HL-60/S4 treated with retinoic acid at 250 ng/mL for 4 days and 3 days (cell line): ENCODE data around the gene PIH1D1.
"Not testable (repeated sequence)": the region's sequence is repeated elsewhere in the genome, so short reads cannot be mapped to it uniquely, and the experiment has no call there.

Experiments
- in situ Hi-C: fragments of 300-500 bp; cut with MboI; formaldehyde crosslinking; loops from 2 replicates; pipeline ENCODE4 v1.7.0; 2022; ENCODE audit warnings: low sequenced_read_pairs

Gene PIH1D1

GRCh38 chr19:49481020-49481683 is 29.5 kb upstream of the PIH1D1 start:
- in situ Hi-C loops: no loop called here

DNA sequence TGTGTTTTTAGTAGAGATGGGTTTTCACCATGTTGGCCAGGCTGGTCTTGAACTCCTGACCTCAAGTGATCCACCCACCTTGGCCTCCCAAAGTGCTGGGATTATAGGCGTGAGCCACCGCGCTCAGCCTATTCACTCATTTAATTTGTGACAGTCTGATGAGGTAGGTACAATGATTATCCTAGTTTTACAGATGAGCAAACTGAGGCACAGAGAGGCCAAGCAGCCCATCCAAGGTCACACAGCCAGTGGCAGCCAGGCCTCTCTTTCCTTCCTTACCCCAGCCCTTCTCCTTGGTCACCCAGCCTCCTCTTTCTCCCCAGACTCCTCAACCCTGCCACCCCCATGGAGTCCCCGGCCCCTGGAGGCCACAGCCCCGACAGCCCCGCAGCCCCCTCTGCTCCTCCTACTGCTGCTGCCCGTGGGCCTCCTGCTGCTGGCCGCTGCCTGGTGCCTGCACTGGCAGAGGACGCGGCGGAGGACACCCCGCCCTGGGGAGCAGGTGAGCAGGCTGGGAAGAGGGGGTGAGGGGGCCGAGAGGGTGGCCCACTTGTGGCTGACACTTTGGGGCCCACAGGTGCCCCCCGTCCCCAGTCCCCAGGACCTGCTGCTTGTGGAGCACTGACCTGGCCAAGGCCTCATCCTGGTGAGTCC is 28.5 kb upstream of the PIH1D1 start:
- in situ Hi-C loops: no loop called here

DNA sequence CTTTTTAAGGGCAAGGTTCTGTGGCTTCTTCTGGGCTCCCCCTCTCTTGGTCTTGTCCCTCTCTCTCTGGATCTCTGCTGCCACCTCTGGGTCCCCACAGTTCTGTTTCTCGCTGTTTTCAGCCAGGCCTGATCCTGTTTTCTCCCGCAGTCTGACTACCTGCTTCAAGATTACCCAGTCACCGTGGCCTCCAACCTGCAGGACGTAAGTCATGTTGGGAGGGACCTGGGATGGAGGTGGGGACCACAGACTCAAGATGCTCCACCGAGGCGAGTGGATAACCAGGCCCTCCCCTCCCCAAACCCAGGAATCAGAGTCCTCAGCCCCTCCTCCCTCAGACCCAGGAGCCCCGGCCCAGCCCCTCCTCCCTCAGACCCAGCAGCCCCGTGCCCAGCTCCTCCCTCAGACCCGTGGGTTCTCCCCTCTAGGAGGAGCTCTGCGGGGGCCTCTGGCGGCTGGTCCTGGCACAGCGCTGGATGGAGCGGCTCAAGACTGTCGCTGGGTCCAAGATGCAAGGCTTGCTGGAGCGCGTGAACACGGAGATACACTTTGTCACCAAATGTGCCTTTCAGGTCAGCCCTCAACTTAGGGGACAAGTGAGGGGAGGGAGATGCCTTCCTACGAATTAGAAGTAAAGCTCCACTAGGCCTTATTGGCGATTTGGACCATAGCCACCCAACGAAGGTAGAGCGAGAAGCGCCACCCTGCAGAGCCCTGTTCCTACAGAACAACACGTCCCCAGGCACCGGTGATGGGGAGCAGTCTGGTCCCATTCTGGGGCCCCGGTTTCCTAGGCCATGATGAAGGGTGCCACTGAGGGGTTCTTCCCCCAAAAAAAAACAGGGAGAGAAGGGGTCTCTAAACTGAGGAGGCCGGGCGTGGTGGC is 24.6 kb upstream of the PIH1D1 start:
- in situ Hi-C loops: no loop called here

GRCh38 chr19:49475191-49475917 is 23.7 kb upstream of the PIH1D1 start:
- in situ Hi-C loops: no loop called here

- in situ Hi-C loops: no loop called here
Observed at GRCh38 chr19:49474542-49474924, 22.9 kb upstream of the PIH1D1 start.

DNA sequence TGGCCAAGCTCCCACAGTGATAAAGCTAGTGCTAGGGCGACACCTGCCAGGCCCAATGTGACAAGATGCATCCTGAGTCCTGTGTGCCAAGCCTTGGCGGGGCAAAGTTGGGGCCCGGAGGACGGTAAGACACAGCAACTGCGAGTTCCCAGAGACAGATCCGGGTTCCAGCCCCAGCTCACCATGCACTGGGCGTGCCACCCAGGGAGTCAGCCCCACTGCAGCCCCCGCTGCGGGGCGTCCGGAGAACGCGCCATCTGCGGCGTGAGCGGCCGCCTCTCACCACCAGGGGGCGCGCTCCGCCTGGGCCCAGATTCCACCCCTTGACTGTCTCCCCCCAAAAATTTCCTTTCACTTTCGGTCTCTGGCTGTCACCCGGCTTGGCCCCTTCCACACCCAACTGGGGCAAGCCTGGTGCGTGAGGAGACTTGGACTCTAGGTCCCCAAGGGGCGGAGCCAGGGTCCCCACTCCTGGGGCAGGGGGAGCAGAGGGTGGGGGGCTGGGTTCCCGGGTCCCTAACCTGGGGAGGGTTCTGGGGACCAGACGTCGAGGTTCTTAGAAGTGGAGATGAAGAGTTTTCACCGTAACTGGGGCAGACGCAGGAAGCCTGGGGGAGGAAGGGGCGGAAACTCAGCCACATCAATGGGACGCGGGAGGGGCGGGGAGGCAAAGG is 22.4 kb upstream of the PIH1D1 start, which contains the start of gene FLT3LG:
Gene FLT3LG, plus strand, starts transcription at position 348 of the 674 bp plus-strand sequence. CDS start 425 bp downstream, outside the sequence.
- in situ Hi-C loops: no loop called here

DNA sequence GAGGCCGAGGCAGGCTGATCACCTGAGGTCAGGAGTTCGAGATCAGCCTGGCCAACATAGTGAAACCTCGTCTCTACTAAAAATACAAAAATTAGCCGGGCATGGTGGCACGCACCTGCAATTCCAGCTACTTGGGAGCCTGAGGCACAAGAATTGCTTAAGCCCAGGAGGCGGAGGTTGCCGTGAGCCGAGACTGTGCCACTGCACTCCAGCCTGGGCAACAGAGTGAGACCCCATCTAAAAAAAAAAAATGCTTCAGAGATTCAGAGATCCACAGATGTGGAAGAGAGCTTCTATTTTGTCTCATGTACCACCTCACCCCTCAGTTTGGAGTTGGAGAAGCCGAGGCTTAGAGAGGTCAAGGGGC is 21.9 kb upstream of the PIH1D1 start:
- in situ Hi-C loops: not testable (repeated sequence)

GRCh38 chr19:49472936-49473335 is 21.3 kb upstream of the PIH1D1 start:
- in situ Hi-C loops: no loop called here

GRCh38 chr19:49470615-49470978 is 19.0 kb upstream of the PIH1D1 start:
- in situ Hi-C loops: no loop called here

DNA sequence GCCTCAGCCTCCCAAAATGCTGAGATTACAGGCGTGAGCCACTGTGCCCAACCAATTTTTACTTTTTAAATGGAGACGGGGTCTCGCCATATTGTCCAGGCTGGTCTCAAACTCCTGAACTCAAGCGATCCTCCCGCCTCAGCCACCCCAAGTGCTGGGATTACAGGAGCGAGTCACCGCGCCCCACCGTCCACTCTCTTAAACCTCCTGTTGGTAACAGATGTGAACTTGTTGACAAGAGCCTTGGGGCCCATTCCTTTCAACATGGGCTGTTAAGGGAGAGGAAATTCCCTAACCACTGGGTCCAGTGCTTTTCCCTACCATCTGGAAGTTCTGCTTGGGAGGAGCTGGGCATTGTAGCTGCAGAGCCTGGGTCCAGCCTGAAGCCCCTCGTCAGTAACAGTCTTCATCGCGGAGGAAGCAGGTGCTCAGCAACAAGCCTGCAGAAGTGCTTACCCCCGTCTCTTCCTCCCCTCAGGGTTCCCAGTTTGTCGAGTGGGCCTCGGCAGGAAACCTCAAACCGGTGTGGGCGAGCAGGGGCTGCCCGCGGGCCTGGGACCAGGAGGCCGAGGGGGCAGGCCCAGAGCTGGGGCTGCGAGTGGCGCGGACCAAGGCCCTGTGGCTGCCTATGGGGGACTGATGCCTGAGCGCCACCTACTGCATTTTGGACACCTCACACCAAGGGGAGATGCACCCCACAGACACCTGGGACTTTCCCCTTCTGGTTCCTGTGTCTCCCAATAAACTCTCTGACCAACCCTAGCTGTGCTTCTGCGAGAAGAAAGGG is 18.4 kb upstream of the PIH1D1 start:
- in situ Hi-C loops: no loop called here

DNA sequence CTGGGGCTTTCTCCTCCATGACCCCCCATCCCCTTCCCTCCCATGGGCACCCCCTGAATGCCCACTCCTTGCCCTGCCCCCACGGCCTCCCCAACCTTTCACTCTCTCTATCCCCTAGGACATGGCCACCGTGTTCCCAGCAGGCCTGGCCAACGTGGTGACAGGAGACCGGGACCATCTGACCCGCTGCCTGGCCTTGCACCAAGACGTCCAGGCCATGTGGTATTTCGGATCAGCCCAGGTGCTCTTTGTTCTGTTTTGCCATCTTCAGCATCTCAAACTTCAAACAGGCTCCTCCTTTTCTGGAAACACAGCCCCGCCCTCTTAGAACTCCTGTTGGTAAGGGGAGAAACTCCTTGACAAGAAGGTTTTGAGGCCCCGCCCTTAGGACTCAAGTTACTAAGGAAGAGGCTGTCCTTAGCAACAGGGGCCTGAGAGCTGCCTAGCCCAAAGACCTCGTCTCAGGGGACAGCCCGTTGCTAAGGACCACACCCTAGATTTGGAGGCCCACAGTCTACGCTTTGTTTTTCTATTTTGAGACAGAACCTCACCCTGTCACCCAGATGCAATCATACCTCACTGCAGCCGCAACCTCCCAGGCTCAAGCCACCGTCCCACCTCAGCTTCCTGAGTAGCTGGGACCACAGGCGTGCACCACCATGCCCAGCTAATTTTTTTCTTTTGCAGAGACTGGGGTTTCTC is 17.3 kb upstream of the PIH1D1 start:
- in situ Hi-C loops: no loop called here

DNA sequence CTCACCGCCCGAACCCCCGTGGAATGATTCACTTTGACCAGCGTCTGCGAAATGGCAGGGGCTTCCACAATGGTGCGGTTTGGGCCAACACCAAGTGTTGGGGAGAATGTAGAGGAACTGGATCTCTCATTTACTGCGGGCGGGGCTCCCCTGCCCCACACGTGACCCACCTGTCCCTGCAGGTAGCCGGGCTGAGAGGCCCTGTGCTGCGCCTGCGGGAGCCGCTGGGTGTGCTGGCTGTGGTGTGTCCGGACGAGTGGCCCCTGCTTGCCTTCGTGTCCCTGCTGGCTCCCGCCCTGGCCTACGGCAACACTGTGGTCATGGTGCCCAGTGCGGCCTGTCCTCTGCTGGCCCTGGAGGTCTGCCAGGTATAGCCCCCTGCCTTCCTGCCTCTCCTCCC is 16.6 kb upstream of the PIH1D1 start:
- in situ Hi-C loops: no loop called here

GRCh38 chr19:49465371-49465770 is 13.8 kb upstream of the PIH1D1 start:
- in situ Hi-C loops: no loop called here

DNA sequence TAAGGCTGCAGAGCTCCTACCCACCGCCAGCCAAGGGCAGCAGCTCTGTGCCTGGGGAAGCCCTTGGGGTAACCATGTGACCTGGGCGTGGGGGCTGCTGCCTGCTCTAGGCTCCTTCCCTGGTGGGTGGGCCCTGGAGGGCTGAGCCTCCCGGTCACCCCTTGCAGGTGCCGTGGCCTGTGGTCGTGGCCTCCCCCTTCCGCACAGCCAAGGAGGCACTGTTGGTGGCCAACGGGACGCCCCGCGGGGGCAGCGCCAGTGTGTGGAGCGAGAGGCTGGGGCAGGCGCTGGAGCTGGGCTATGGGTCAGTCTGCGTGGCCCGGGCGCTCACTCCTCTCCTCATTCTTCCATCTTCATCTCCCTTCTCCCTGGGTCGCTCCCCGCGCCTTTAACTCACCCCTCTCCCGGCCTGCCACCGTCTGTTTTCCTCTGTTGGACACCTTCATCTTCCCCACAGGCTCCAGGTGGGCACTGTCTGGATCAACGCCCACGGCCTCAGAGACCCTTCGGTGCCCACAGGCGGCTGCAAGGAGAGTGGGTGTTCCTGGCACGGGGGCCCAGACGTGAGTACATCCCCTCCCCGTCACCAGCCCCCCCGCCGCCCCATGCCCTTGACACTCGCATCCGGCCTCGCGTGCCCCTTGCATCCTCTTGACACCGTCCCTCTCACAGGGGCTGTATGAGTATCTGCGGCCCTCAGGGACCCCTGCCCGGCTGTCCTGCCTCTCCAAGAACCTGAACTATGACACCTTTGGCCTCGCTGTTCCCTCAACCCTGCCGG is 12.5 kb upstream of the PIH1D1 start:
- in situ Hi-C loops: no loop called here

- in situ Hi-C loops: no loop called here
Observed at GRCh38 chr19:49462492-49462891, 10.9 kb upstream of the PIH1D1 start.

DNA sequence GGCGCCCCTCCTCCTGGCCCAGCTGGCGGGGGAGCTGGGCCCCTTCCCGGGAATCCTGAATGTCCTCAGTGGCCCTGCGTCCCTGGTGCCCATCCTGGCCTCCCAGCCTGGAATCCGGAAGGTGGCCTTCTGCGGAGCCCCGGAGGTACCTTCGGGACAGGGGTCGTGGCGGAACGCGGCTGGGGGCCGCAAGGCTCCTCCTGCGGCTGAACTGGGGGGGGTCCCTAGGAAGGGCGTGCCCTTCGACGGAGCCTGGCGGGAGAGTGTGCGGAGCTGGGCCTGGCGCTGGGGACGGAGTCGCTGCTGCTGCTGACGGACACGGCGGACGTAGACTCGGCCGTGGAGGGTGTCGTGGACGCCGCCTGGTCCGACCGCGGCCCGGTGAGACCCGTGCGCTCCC is 10.0 kb upstream of the PIH1D1 start:
- in situ Hi-C loops: no loop called here

GRCh38 chr19:49461130-49461529 is 9.5 kb upstream of the PIH1D1 start:
- in situ Hi-C loops: not testable (repeated sequence)

DNA sequence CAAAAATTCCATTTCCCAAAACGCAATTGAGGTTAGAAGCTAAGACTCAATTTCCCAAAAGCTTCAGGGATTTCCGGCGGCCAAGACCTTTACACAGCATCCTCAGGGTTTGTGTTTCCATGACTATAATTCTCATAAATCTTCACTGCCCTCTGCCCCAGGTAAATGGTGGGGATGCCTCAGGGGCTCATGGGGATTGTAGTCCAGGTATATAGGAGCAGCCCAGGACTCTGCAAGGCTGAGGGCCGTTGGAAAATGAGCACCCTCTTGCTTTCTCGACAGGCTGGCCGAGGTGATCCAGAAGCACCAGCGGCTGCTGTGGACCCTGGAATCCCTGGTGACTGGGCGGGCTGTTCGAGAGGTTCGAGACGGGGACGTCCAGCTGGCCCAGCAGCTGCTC is 7.8 kb upstream of the PIH1D1 start:
- in situ Hi-C loops: no loop called here

GRCh38 chr19:49458567-49458903 is 6.9 kb upstream of the PIH1D1 start:
- in situ Hi-C loops: no loop called here
